Measurements from ENCODE around the gene LMAN2. TPM values are rescaled to one million over a fixed set of nuclear protein-coding genes. Genes with fewer than 3 reads are reported as not detected.
A peak's percentile ranks its signal among the peaks of the same experiment; 100 is the strongest.

The LMAN2 gene
- total RNA-seq, 1 donor from 2014 or later, result 75.6 TPM

DNA sequence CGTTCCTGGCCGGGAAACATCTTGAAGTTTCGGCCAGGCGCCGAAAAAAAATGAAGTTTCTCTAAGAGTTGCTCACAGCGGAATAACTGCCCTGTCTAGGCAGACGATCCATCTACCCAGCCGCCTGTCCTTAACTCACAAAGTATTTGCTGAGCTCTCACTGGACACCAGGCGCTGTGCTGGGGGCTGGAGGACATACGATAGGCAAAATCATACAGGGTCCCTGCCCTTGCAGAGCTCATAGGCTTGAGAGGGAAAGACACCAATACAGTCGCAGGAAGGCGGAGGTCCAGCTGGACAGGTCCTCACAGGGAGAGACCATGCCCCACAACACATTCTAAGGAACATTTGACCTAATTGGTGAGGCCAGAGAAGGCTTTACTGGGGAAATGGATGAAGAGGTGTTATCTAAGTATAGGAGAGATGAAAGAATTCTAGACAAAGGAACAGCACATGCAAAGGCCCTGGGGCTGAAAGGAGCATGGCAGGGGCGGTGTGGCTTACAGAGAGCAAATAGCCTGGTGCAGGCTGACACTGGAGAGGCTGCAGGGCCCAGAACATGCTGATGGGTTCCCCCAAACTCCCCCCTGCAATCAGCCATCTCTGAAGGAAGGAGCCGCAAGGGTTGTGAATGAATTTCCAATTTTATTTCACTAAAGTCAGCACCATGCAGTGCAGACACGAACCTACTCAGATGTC, 37.8 kb downstream of the LMAN2 start:
- no peak for TF ChIP-seq CTCF (IDR thresholded peaks at IDR 0.05; ENCODE audit: partially characterized antibody, unreplicated experiment)
- Mint-ChIP-seq H3K4me1 (ENCODE audit: low read depth, unreplicated experiment) (peaks cover 7% of the 10 kb centered on the region), H3K9me3 (ENCODE audit: unreplicated experiment) (peaks cover 2% of the 10 kb centered on the region), H3K36me3 (ENCODE audit: unreplicated experiment) (peaks cover 4% of the 10 kb centered on the region), H3K27ac (ENCODE audit: unreplicated experiment) (no peak overlapping the region), H3K4me3 (ENCODE audit: unreplicated experiment) (no peak overlapping the region), H3K27me3 (ENCODE audit: unreplicated experiment) (peaks cover 6% of the 10 kb centered on the region)
- no peak for DNase-seq

DNA sequence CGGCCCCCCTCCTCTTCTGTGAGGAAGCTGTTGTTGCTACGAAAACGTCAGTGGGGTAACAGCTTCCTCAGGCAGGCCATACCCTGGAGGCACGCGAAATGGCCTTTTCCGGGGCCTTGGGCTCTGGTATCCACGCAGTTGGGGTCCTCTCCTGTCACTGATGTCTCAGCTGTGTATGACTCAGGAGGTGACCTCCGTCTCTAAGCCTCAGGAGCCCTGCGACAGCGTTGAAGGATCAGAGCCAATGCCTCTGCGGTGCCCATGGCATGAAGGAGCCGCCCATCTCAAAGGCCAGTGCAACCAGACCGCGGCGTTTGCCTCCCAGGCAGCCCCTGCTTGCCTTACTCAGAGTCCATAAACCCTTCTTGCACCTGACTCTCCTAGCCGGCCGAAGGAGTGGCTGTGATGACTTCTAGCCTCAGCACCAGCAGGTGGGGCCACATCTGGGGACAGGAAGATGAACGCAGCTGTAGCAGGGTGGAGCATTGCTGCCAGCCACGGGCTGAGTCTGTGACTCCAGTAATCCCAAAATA, 38.8 kb downstream of the LMAN2 start:
- peaks cover 4% of the 10 kb centered on the region for H3K36me3 Mint-ChIP-seq (ENCODE audit: unreplicated experiment)
- H3K4me1 Mint-ChIP-seq (ENCODE audit: low read depth, unreplicated experiment), result peaks cover 7% of the 10 kb centered on the region
- H3K9me3 Mint-ChIP-seq (ENCODE audit: unreplicated experiment), result peaks cover 2% of the 10 kb centered on the region
- no peak for DNase-seq
- H3K27me3 Mint-ChIP-seq (ENCODE audit: unreplicated experiment), result peaks cover 6% of the 10 kb centered on the region
- TF ChIP-seq CTCF (IDR thresholded peaks at IDR 0.05; ENCODE audit: partially characterized antibody, unreplicated experiment), result no peak
- H3K4me3 Mint-ChIP-seq (ENCODE audit: unreplicated experiment), result peak overlapping the region; percentile 46
- no peak overlapping the region for H3K27ac Mint-ChIP-seq (ENCODE audit: unreplicated experiment)

DNA sequence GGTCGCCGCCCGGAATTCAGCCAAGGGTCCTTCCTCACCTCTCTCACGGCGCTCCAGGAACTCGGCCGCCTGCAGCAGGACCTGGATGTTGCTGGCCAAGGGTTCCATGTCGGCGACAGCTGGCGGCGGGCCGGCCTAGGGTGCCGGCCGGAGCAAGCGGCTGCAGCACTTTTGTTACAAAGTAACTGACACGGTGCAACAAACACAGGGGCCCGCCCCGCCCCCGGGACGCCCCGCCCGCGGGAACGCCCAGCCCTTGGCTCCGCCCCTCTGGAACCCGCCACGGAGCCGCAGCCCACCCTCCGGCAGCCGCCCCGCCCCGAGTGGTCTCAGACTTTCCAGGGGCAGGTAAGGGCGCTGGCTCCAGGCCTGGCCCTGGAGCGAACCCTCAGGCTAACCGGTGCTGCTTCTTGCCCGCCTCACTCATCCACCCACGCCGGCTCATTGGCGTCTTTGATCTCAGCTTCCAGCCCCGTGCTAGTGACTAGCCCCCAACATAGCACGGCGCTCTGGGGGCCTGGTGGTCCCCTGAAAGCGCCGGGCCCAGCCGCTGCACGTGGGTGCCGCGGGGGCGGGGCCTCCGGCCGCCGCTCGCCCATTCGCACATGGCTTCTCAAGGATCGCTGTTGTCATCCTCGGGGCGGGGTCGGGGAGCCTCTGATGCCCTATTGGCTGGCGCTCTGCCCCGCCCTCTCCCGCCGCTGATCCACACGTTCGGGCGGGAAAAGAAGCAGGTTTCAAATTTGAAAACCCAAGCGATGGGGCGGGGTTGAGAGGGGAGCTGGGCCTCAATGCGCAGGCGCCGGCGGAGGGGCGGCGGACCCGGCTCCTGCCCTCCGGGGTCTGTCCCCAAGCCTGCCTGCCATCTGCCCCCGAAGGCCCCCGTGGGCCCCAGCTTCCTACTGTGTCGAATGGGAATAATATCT, 39.5 kb downstream of the LMAN2 start, which contains the start of gene MXD3:
Gene MXD3 (minus strand): TSS at position 176 of the 926 bp plus-strand sequence. CDS start 68 bp downstream, at position 108.
- Mint-ChIP-seq H3K27ac (ENCODE audit: unreplicated experiment) (peak within 1 kb of the TSS; percentile 76), H3K27me3 (ENCODE audit: unreplicated experiment) (peaks cover 6% of the 10 kb centered on the region), H3K4me3 (ENCODE audit: unreplicated experiment) (peak within 1 kb of the TSS; percentile 88), H3K9me3 (ENCODE audit: unreplicated experiment) (peaks cover 2% of the 10 kb centered on the region), H3K4me1 (ENCODE audit: low read depth, unreplicated experiment) (peaks cover 7% of the 10 kb centered on the region), H3K36me3 (ENCODE audit: unreplicated experiment) (peaks cover 4% of the 10 kb centered on the region)
- no peak for TF ChIP-seq CTCF (IDR thresholded peaks at IDR 0.05; ENCODE audit: partially characterized antibody, unreplicated experiment)
- DNase-seq, result peak; percentile 97

DNA sequence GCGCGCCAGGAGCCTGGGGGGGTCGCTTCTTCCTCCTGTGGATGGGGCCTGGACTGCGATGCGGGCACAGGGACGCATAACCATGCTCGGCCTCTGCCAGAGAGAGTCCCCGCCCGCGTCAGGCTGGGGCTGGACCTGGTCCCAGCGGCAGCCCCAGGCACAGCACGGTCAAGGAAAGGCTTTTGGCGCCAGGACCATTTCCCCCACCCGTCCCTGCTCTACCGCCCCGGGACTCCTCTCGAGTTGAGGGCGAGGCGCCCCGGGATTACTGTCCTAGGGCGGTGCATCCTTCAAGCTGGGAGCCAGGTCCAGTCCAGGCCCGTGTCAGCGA, 40.1 kb downstream of the LMAN2 start:
- Mint-ChIP-seq H3K4me3 (ENCODE audit: unreplicated experiment) (peak overlapping the region; percentile 74), H3K36me3 (ENCODE audit: unreplicated experiment) (peaks cover 4% of the 10 kb centered on the region), H3K9me3 (ENCODE audit: unreplicated experiment) (peaks cover 2% of the 10 kb centered on the region), H3K27ac (ENCODE audit: unreplicated experiment) (no peak overlapping the region), H3K27me3 (ENCODE audit: unreplicated experiment) (peaks cover 6% of the 10 kb centered on the region), H3K4me1 (ENCODE audit: low read depth, unreplicated experiment) (peaks cover 7% of the 10 kb centered on the region)
- TF ChIP-seq CTCF (IDR thresholded peaks at IDR 0.05; ENCODE audit: partially characterized antibody, unreplicated experiment), result no peak
- peak; percentile 57 for DNase-seq
